Measurements from ENCODE around the gene RNF26.

The RNF26 gene

DNA sequence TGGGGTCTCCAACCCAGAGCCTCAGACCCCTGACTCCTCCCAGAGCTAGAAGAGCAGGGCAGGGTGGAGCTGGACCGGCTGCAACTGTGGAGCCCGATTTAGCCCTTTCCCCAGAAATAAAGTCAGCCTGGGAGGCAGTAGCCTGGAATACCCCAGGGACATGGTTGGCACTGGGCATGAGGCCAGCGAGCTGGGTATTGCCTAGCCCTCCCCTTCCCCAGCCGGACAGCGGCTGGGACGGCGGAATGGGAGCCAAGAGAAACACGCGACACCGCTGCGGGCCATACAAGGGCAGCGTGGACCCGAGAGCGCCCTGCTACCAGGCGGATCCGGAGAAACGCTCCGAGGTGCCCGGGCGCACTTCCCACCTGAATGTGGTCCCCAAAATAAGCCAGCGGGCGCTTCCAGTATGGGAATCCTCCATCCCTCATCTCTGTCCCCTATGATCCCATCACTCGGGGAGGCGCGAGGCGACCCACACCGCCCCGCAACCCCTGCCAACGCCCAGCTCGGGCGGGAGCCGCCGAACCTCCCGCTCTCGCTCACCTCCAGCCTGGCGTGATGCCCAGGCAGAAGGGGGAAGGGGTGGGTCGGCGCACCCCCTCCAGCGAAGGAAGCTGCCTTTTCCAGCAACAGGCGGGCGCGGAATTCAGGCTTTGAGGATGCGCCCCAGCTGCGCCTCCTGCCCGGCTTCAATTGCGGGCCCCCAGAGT lies 18.2 kb upstream of the RNF26 start:
- DNase-seq (ENCODE audit: low read depth in 2 of 2) = no peak

GRCh38 chr11:119316729-119317591 lies 17.4 kb upstream of the RNF26 start, which contains the start of gene MCAM:
MCAM (minus strand) TSS chr11:119317130; CDS start chr11:119317101, 29 bp downstream.
- no peak for DNase-seq (ENCODE audit: low read depth in 2 of 2)

DNA sequence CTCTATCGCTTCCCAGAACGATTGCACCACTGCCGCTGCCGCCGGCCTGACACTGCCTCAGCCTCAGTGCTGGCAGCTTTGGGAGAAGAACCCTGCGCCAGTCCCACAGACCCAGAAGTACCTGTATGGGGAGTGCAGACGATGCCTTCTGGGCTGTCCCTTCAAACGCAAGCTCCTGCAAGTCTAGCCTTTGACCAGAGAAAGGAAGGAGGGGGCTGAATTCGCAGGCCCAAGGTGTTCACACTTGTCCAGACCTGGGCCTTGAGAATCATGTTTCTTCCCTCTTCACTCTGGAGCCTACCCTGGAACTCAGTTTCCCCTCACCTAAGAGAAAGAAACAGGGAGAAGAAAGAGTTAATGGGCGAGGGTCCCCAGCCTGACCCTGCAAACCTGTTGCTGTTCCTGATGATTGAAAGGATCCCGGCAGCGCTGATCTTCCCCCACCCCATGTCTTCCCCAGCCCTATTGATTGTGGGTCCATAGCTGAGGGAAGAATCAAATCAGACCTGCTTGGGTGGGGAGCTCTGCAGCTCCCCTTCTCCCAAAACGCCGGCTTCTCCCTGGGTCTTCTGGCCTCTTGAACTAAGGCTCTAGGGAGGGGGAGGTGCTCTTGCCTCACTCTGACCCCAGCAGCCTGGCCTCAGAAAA lies 16.6 kb upstream of the RNF26 start:
- DNase-seq (ENCODE audit: low read depth in 2 of 2) = no peak

GRCh38 chr11:119318240-119319135 lies 15.8 kb upstream of the RNF26 start:
- DNase-seq (ENCODE audit: low read depth in 2 of 2) = no peak

- no peak for DNase-seq (ENCODE audit: low read depth in 2 of 2)
These were observed 15.1 kb upstream of the RNF26 start for GRCh38 chr11:119319136-119319699.

DNA sequence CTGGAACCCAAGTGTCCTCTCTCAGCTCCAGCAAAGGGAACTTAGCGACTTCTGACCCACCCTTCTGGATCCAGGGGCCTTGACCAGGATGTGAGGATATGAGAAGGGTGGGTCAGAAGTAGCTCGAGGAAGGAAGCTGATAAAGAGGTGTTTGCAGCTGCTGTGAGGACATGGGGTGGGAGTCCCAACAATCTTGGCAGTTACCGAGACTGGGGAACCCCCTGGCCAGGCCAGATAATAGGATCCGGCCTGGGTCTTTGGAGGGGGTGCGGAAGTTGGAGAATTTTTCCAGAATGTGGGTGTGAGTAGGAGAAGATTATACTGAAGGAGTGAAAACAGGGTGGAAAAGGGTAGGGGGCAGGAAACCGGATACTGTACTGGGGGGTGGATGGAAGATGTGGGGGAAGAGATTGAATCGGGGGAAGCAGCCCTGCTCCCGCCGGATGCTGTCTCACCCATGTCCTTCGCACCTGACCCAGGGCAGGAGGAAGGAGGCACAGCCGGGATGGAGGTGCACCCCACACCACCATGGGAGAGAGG lies 14.6 kb upstream of the RNF26 start:
- no peak for DNase-seq (ENCODE audit: low read depth in 2 of 2)

GRCh38 chr11:119320240-119320775 lies 14.0 kb upstream of the RNF26 start:
- no peak for DNase-seq (ENCODE audit: low read depth in 2 of 2)

GRCh38 chr11:119320776-119321524 lies 13.4 kb upstream of the RNF26 start:
- no peak for DNase-seq (ENCODE audit: low read depth in 2 of 2)

DNA sequence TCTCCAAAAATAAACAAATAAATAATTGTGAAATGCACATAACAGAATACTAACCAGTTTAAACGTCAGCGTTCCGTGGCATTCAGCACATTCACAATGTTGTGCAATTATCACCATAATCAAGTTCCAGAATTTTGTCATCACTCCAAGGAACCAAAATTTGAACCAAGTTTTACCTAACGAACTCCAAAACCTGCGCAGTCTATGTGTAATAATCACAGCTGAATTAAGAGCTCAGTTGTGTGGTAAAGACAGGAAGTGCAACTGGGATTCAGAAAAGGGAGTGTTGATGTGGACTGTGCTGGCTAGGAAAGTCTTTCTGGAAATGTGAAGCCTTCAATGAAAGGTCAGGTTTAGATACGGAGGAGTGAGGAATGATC lies 12.0 kb upstream of the RNF26 start:
- no peak for DNase-seq (ENCODE audit: low read depth in 2 of 2)

DNA sequence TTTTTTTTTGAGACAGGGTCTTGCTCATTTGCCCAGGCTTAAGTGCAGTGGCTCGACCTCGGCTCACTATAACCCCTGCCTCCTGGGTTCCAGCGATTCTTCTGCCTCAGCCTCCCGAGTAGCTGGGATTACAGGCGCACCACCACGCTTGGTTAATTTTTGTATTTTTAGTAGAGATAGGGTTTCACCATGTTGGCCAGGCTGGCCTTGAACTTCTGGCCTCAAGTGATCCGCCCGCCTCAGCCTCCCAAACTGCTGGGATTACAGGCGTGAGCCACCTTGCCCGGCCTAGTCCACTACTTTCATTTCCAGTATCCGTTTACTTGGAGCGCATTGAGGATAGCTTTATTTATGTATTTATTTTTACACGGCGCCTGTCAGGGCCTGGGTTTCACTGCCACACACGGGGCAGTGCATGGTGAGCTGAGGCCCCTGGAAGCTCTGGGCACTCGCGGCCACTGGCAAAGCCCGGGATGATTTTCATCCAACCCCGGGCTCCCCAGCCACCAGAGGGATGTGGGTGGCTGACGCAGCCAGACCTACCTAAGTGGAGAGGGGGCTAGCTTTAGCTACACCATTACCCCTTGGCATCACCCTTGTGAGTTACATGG lies 11.3 kb upstream of the RNF26 start:
- DNase-seq (ENCODE audit: low read depth in 2 of 2) = no peak

DNA sequence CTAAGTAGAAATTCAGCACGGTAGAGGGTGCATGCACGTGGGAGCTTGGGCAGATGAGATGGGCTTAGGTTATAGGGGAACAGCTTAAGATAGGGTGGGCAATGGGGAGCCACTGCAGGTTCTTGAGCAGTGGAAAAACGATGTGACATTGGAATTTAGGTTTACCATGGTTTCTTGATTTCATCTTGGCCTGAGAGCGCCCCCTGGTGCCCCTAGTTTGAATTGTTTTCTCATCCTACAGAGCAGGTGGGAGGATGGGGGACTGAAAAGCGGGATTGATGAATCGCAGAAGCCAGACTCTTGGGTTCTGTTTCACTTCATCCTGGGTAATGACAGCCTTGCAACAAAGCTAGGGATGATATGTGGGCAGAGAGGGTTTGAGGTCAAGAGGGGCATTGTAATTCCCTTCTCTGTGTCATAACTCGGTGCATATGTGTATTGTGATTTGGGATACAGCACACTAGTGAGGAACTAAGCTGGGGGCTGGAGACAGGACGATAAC lies 10.7 kb upstream of the RNF26 start:
- DNase-seq (ENCODE audit: low read depth in 2 of 2) = peak; percentile 48 to 58

DNA sequence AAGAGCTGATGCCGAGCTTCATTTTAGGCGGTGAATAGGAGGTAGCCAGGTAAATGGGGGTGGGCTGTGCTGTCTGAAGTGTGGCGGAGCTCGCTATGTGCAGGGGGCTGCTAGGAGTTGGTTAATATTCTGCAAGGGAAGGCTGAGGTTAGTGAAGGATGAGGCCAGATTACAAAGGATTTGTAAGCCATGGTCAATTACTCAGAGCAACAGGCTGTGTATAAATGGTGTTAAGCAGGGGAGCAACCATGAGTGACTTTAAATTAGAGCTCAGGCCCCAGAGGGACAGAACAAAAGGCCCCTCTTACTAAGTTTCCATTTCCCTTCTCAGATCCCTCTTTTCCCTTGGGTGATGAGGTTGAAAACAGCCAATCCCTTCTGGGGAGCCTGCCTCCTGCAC lies 10.1 kb upstream of the RNF26 start:
- DNase-seq (ENCODE audit: low read depth in 2 of 2) = no peak

GRCh38 chr11:119329320-119329719 lies 5.0 kb upstream of the RNF26 start:
- DNase-seq (ENCODE audit: low read depth in 2 of 2) = no peak

GRCh38 chr11:119330237-119330636 lies 4.1 kb upstream of the RNF26 start:
- no peak for DNase-seq (ENCODE audit: low read depth in 2 of 2)

DNA sequence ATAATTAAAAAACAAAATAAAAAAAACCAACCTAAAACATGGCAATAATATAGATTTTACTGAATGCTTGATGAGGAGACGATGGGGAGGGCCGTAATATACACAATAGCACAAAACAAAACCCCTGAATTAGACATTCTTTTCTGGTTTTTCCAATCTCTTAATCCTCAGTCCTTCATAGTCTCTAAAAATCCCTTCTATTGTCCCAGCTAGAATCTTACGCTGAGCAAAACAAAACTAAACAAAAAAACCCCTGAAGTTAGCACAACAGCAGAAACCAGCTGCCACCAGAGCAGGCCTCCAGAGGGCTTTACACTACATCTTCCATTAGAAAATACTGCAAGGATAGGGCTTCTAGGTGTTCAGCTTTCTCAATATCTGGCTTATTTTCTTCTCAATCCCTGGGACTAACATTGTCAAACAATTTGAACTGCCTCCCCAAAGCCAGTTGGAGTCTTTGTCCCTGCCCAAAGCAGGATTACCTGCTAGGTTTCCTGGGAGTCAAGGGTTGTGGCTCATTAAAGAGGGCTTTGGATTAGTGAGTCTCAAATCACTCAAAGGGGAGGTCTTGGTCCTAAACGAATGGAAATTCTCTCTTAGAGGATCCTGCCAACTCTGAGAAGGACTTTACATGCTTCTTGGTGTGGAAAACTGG lies 2.1 kb upstream of the RNF26 start:
- no peak for DNase-seq (ENCODE audit: low read depth in 2 of 2)

- DNase-seq (ENCODE audit: low read depth in 2 of 2) = no peak
These were observed 846 bp downstream of the RNF26 start for GRCh38 chr11:119335091-119335654.

- no peak for DNase-seq (ENCODE audit: low read depth in 2 of 2)
These were observed 1.6 kb downstream of the RNF26 start for GRCh38 chr11:119335655-119336543.
